Measurements from ENCODE around the gene FGF14. TPM values are rescaled to one million over a fixed set of nuclear protein-coding genes. Genes with fewer than 3 reads are reported as not detected.

Gene FGF14
- polyA plus RNA-seq, 12 donors, result 0.27 to 1.7 (median 0.86) TPM; not detected in 2

- no peak for DNase-seq
Observed at GRCh38 chr13:101985321-101985720, 416.5 kb downstream of the FGF14 start.

- DNase-seq, result no peak
Observed at GRCh38 chr13:101982903-101983302, 418.9 kb downstream of the FGF14 start.

- no peak for DNase-seq
Observed at GRCh38 chr13:101979825-101980224, 422.0 kb downstream of the FGF14 start.

GRCh38 chr13:101978552-101979315, 423.1 kb downstream of the FGF14 start:
- DNase-seq, result no peak

- no peak for DNase-seq
Observed at GRCh38 chr13:101977475-101977874, 424.4 kb downstream of the FGF14 start.

GRCh38 chr13:101972191-101972590, 429.7 kb downstream of the FGF14 start:
- no peak for DNase-seq

- DNase-seq, result no peak
Observed at GRCh38 chr13:101970341-101970740, 431.5 kb downstream of the FGF14 start.

GRCh38 chr13:101967781-101968180, 434.1 kb downstream of the FGF14 start:
- no peak for DNase-seq

- DNase-seq, result no peak
Observed at GRCh38 chr13:101967216-101967615, 434.6 kb downstream of the FGF14 start.

GRCh38 chr13:101965096-101965495, 436.8 kb downstream of the FGF14 start:
- DNase-seq, result no peak

GRCh38 chr13:101959016-101959415, 442.8 kb downstream of the FGF14 start:
- no peak for DNase-seq

GRCh38 chr13:101955764-101956163, 446.1 kb downstream of the FGF14 start:
- no peak for DNase-seq

- no peak for DNase-seq
Observed at GRCh38 chr13:101951114-101951513, 450.7 kb downstream of the FGF14 start.

GRCh38 chr13:101949681-101950080, 452.2 kb downstream of the FGF14 start:
- no peak for DNase-seq

GRCh38 chr13:101946401-101946800, 455.4 kb downstream of the FGF14 start:
- DNase-seq, result peak; percentile 15

- no peak for DNase-seq
Observed at GRCh38 chr13:101945435-101945834, 456.4 kb downstream of the FGF14 start.

GRCh38 chr13:101944521-101944920, 457.3 kb downstream of the FGF14 start:
- no peak for DNase-seq

GRCh38 chr13:101942535-101943157, 459.2 kb downstream of the FGF14 start:
- no peak for DNase-seq

GRCh38 chr13:101942038-101942437, 459.8 kb downstream of the FGF14 start:
- DNase-seq, result peak; percentile 39

GRCh38 chr13:101941095-101941783, 460.6 kb downstream of the FGF14 start:
- no peak for DNase-seq

- DNase-seq, result no peak
Observed at GRCh38 chr13:101939370-101939769, 462.5 kb downstream of the FGF14 start.

- no peak for DNase-seq
Observed at GRCh38 chr13:101935828-101936227, 466.0 kb downstream of the FGF14 start.

- no peak for DNase-seq
Observed at GRCh38 chr13:101931186-101931585, 470.7 kb downstream of the FGF14 start.
